ENCODE measurements around the gene ABLIM1. TPM values are rescaled to one million over a fixed set of nuclear protein-coding genes. Genes with fewer than 3 reads are reported as not detected.

Gene ABLIM1
- total and polyA plus RNA-seq, 2 of the 13 experiments (the other 11 are each of a cell fraction or from before 2014, with no cell fraction given), result 59.4 to 92.7 TPM

DNA sequence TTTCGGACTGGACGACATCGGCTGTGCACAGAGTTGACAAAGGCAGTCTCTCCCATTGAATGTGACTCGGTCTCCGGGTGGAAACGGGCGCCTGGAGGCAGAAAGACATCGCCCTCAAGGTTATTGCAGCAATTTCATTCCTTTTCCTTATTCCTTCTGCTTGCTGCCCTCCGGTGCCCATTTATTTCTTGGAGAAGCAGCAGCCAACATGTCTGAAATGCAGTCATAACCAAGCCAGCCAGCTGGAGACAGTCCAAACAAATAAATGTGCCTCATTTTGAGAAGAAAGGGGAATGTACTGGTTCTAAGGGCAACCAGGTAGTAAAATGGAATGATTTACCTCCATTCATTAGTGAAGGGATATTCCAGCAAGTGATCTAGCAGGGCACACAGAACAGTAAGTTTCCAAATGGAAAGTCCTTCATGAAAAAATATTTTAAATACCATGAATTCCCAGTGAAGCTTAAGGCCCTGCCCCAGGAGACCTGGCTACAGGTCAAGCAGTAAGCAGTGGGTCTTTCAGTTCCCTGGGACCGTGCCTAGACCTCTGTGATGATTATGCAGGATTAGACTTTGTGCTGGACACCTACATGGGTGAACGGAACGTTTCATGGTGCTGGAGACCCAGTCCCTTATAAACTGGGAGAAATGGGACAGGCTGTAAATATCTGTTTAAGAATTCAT is 86.6 kb downstream of the ABLIM1 start:
- no peak for ATAC-seq
- Histone ChIP-seq H3K36me3 (replicated peaks in 1 of 2; ENCODE audit: control insufficient read depth in 1 of 2, insufficient read depth in 2 of 2, low read length in 2 of 2) (no peaks in the 10 kb centered on the region), H3K4me3 (replicated peaks in 1 of 3; ENCODE audit: insufficient read depth in 1 of 3, low read depth in 2 of 3, low read length in 3 of 3) (no peak overlapping the region), H3K27me3 (ENCODE audit: control insufficient read depth in 1 of 2, insufficient read depth in 2 of 2, low read length in 2 of 2) (no peaks in the 10 kb centered on the region), H3K27ac (ENCODE audit: extremely low read length, insufficient read depth, low read length) (no peak overlapping the region), H3K9me3 (ENCODE audit: low read length) (no peaks in the 10 kb centered on the region), H2AFZ (ENCODE audit: low read length) (no peak overlapping the region), H3K4me1 (ENCODE audit: insufficient read depth, low read length) (no peaks in the 10 kb centered on the region), H3K9ac (ENCODE audit: insufficient read depth, low read depth, low read length) (no peak overlapping the region), H4K20me1 (ENCODE audit: insufficient read depth, low read length) (no peaks in the 10 kb centered on the region), H3K79me2 (ENCODE audit: insufficient read depth, low read length) (no peaks in the 10 kb centered on the region), H3K4me2 (ENCODE audit: low read depth, low read length) (no peak overlapping the region)
- ChIA-PET POLR2A (no interaction called here), CTCF (ENCODE audit: low intra/inter-chr PET ratio, low total read pairs) (no interaction called here)
- no peak for DNase-seq (ENCODE audit: low spot score)
- no TSS peak for BruUV-seq (replicated peaks)
- in situ Hi-C loops (cut with HindIII; ENCODE audit: extremely low pct_ligation_motif_present, low pct_unique_long_range_greater_than_20kb), result no loop called here
- TF ChIP-seq ZNF574 (CRISPR knock-in tag; IDR thresholded peaks at IDR 0.05) (no peak), KDM5B (CRISPR knock-in tag; IDR thresholded peaks at IDR 0.05; ENCODE audit: borderline replicate concordance) (no peak), ZFP82 (CRISPR knock-in tag; IDR thresholded peaks at IDR 0.05; ENCODE audit: borderline replicate concordance) (no peak), ZNF710 (CRISPR knock-in tag; IDR thresholded peaks at IDR 0.05; ENCODE audit: borderline replicate concordance) (no peak), ZNF3 (CRISPR knock-in tag; IDR thresholded peaks at IDR 0.05) (no peak), ZNF354B (CRISPR knock-in tag; IDR thresholded peaks at IDR 0.05) (no peak), ZNF773 (CRISPR knock-in tag; IDR thresholded peaks at IDR 0.05; ENCODE audit: borderline replicate concordance) (no peak), ZNF792 (CRISPR knock-in tag; IDR thresholded peaks at IDR 0.05) (no peak), MTA1 (CRISPR knock-in tag; IDR thresholded peaks at IDR 0.05; ENCODE audit: borderline replicate concordance) (no peak), ZNF251 (CRISPR knock-in tag; IDR thresholded peaks at IDR 0.05) (no peak), ZBTB8A (CRISPR knock-in tag; IDR thresholded peaks at IDR 0.05; ENCODE audit: borderline replicate concordance, low read depth) (no peak), NR2F1 (CRISPR knock-in tag; IDR thresholded peaks at IDR 0.05) (no peak)
- TF ChIP-seq, protein P1, sequence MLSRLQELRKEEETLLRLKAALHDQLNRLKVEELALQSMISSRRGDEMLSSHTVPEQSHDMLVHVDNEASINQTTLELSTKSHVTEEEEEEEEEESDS (CRISPR knock-in tag; IDR thresholded peaks at IDR 0.05; ENCODE audit: borderline replicate concordance), result no peak
- TF ChIP-seq, protein P2, sequence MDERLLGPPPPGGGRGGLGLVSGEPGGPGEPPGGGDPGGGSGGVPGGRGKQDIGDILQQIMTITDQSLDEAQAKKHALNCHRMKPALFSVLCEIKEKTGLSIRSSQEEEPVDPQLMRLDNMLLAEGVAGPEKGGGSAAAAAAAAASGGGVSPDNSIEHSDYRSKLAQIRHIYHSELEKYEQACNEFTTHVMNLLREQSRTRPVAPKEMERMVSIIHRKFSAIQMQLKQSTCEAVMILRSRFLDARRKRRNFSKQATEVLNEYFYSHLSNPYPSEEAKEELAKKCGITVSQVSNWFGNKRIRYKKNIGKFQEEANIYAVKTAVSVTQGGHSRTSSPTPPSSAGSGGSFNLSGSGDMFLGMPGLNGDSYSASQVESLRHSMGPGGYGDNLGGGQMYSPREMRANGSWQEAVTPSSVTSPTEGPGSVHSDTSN (CRISPR knock-in tag; IDR thresholded peaks at IDR 0.05), result no peak
- 79% methylated on average over 12 of the region's 12 CpGs for whole genome bisulfite sequencing (ENCODE audit: low lambda C conversion rate)
- no peak for FAIRE-seq
- intact Hi-C loops (cut with micrococcal nuclease; ENCODE audit: unreplicated experiment), result no loop called here

Measured in HepG2 (cell line).